Activated CD8-positive, alpha-beta memory T cell treated with anti-CD3 and anti-CD28 coated beads, Interleukin-2, amount 10 ng/mL, durations not matched to agents 7 days and 5 days (primary cell): ENCODE data around the gene GMDS. TPM values are rescaled to one million over a fixed set of nuclear protein-coding genes. Genes with fewer than 3 reads are reported as not detected.

ENCODE experiments used
- ATAC-seq: fragments of 150-1000 bp; cut with Tn5 transposase; one replicate; pipeline ENCODE4 v1.10.0; 2021; ENCODE audit warnings: moderate library complexity
- CTCF ChIA-PET: fragments of 350-600 bp; sonication (Branson Sonifier 250); formaldehyde crosslinking; loops from one replicate; lab custom pipeline; 2021; ENCODE audit warnings: antibody characterized with exemption; lab: Charles Lee
- DNase-seq: peaks from one replicate; pipeline ENCODE4 v3.0.0-alpha.2; 2020
- H3K27ac Mint-ChIP-seq: one replicate; pipeline ENCODE4 v1.8.0; 2021; ENCODE audit warnings: mild to moderate bottlenecking, mixed read lengths
- H3K27me3 Mint-ChIP-seq: one replicate; pipeline ENCODE4 v1.8.0; 2021; ENCODE audit warnings: mixed read lengths
- H3K36me3 Mint-ChIP-seq: one replicate; pipeline ENCODE4 v1.8.0; 2021; ENCODE audit warnings: mild to moderate bottlenecking, mixed read lengths
- H3K4me1 Mint-ChIP-seq: one replicate; pipeline ENCODE4 v1.8.0; 2021; ENCODE audit warnings: mixed read lengths
- H3K4me3 Mint-ChIP-seq: one replicate; pipeline ENCODE4 v1.8.0; 2021; ENCODE audit warnings: mild to moderate bottlenecking, moderate library complexity, mixed read lengths
- H3K9me3 Mint-ChIP-seq: one replicate; pipeline ENCODE4 v1.8.0; 2022; ENCODE audit warnings: low read depth, mixed read lengths
- total RNA-seq, 2 experiments: library from RNA; stranded (reverse); gene quantifications; one replicate each; pipeline ENCODE4 v1.2.3, GENCODE V29; 2021

Gene GMDS
- total RNA-seq, 2 experiments from 2014 or later = 28.2 to 36.9 TPM

DNA sequence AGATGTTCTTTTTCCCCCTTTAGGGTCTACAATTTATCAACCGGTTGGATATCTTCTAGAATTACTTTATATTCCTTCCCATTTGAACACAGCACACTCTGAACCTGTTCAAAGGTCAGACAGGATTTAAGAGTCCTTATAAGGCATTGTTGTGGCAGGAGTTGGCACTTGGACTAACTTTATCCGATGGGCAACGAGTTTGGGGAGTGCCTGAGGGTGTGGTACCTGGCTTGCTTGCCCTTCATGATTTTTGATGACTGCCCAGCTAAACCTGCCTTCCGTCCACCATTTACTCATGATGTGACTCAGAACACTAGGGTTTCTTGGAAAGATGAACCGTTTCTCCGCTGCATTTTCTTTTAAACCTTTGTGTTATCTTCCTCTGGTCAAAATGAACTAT is 350.5 kb downstream of the GMDS start:
- no peak overlapping the region for H3K27ac Mint-ChIP-seq
- CTCF ChIA-PET = no interaction called here
- no peak for ATAC-seq
- no peaks in the 10 kb centered on the region for H3K27me3 Mint-ChIP-seq
- no peak for DNase-seq
- peaks cover 14% of the 10 kb centered on the region for H3K36me3 Mint-ChIP-seq
- peaks cover 3% of the 10 kb centered on the region for H3K4me1 Mint-ChIP-seq
- no peak overlapping the region for H3K4me3 Mint-ChIP-seq
- H3K9me3 Mint-ChIP-seq = no peaks in the 10 kb centered on the region

- no peaks in the 10 kb centered on the region for H3K27me3 Mint-ChIP-seq
- no peak overlapping the region for H3K4me3 Mint-ChIP-seq
- no peak overlapping the region for H3K27ac Mint-ChIP-seq
- ATAC-seq (no peak), DNase-seq (no peak)
- H3K4me1 Mint-ChIP-seq = peaks cover 3% of the 10 kb centered on the region
- CTCF ChIA-PET = no interaction called here
- no peaks in the 10 kb centered on the region for H3K9me3 Mint-ChIP-seq
- peaks cover 16% of the 10 kb centered on the region for H3K36me3 Mint-ChIP-seq
Observed at GRCh38 chr6:1893470-1894130, 351.8 kb downstream of the GMDS start.

- H3K9me3 Mint-ChIP-seq = no peaks in the 10 kb centered on the region
- CTCF ChIA-PET = no interaction called here
- H3K4me1 Mint-ChIP-seq = peaks cover 3% of the 10 kb centered on the region
- no peak overlapping the region for H3K27ac Mint-ChIP-seq
- H3K27me3 Mint-ChIP-seq = no peaks in the 10 kb centered on the region
- H3K4me3 Mint-ChIP-seq = no peak overlapping the region
- ATAC-seq = no peak
- peaks cover 16% of the 10 kb centered on the region for H3K36me3 Mint-ChIP-seq
- DNase-seq = no peak
Observed at GRCh38 chr6:1892716-1893115, 352.7 kb downstream of the GMDS start.

DNA sequence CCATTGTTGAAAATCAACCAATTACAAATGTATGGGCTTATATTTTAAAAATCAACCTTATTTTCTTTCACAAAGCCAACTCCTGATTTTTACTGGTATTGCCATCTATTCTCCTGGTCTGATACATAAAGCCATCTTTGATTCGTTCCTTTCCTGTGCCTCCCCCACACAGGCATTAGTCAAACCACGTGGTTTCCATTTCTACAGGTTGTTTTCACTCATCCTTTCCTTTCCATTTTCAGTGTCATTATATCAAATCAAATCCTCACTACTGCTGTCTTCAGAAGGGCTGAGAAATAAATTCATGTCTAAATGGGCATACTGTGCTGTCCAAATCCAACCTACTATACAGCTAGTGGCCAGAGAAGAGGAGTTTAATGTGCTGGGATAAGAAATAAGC is 354.4 kb downstream of the GMDS start:
- peaks cover 3% of the 10 kb centered on the region for H3K4me1 Mint-ChIP-seq
- no peak for ATAC-seq
- H3K4me3 Mint-ChIP-seq = no peak overlapping the region
- H3K36me3 Mint-ChIP-seq = peaks cover 15% of the 10 kb centered on the region
- no peaks in the 10 kb centered on the region for H3K27me3 Mint-ChIP-seq
- no peak for DNase-seq
- CTCF ChIA-PET = no interaction called here
- H3K27ac Mint-ChIP-seq = no peak overlapping the region
- no peaks in the 10 kb centered on the region for H3K9me3 Mint-ChIP-seq

DNA sequence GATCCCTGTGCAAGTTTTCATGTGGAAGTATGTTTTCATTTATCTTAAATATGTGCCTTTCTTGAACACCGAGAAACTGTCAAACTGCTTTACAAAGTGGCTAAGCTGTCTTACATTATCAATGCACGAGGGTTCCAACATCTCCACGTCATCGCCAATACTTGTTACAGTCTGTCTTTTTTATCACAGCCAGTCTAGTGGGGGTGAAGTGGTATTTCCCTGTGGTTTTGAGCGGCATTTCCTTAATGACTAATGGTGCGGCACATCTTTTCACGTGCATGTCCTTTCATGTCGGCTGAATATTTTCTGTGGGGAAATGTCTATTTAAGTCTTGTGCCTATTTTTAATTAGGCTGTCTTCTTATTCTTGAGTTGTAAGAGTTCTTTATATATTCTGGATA is 355.3 kb downstream of the GMDS start:
- Mint-ChIP-seq H3K4me3 (no peak overlapping the region), H3K27ac (no peak overlapping the region), H3K4me1 (peaks cover 3% of the 10 kb centered on the region), H3K27me3 (no peaks in the 10 kb centered on the region), H3K9me3 (no peaks in the 10 kb centered on the region), H3K36me3 (peaks cover 15% of the 10 kb centered on the region)
- DNase-seq = no peak
- CTCF ChIA-PET = no interaction called here
- no peak for ATAC-seq

- no peaks in the 10 kb centered on the region for H3K4me1 Mint-ChIP-seq
- H3K27me3 Mint-ChIP-seq = no peaks in the 10 kb centered on the region
- no peaks in the 10 kb centered on the region for H3K9me3 Mint-ChIP-seq
- no peak overlapping the region for H3K27ac Mint-ChIP-seq
- DNase-seq (no peak), ATAC-seq (no peak)
- CTCF ChIA-PET = no interaction called here
- no peak overlapping the region for H3K4me3 Mint-ChIP-seq
- H3K36me3 Mint-ChIP-seq = peaks cover 9% of the 10 kb centered on the region
Observed at GRCh38 chr6:1885576-1886011, 359.8 kb downstream of the GMDS start.

GRCh38 chr6:1884313-1884712 is 361.1 kb downstream of the GMDS start:
- Mint-ChIP-seq H3K27me3 (no peaks in the 10 kb centered on the region), H3K4me1 (no peaks in the 10 kb centered on the region)

GRCh38 chr6:1878330-1878729 is 367.1 kb downstream of the GMDS start:
- H3K36me3 Mint-ChIP-seq = no peaks in the 10 kb centered on the region
- no peak for DNase-seq
- no peaks in the 10 kb centered on the region for H3K27me3 Mint-ChIP-seq
- no peak for ATAC-seq
- no peak overlapping the region for H3K27ac Mint-ChIP-seq
- CTCF ChIA-PET = no interaction called here
- H3K9me3 Mint-ChIP-seq = no peaks in the 10 kb centered on the region
- no peaks in the 10 kb centered on the region for H3K4me1 Mint-ChIP-seq
- no peak overlapping the region for H3K4me3 Mint-ChIP-seq

More at GRCh38 chr6:1884313-1884712, 361.1 kb downstream of the GMDS start:
- ATAC-seq (no peak), DNase-seq (no peak)
- Mint-ChIP-seq H3K36me3 (no peaks in the 10 kb centered on the region), H3K4me3 (no peak overlapping the region), H3K9me3 (no peaks in the 10 kb centered on the region), H3K27ac (no peak overlapping the region)
- CTCF ChIA-PET = no interaction called here

DNA sequence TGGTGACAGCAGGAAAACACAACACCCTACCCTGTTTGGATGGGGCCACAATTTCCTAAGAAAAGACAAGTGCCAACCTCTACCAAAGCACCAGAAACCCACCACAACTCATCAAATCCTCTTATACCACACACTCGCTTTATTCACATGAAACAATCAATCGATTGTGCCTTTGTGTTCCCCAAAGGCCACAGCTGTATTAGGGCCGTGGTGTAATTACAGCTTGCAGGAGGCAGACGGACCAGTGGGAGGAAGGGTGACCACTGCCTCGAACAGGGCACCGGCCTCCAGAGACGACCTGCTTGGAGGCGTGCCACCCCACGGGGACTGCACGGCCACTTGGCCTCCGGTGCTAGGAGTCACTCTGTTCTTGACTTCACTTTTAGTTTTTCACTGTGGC is 371.6 kb downstream of the GMDS start:
- CTCF ChIA-PET = no interaction called here
- Mint-ChIP-seq H3K36me3 (no peaks in the 10 kb centered on the region), H3K9me3 (no peaks in the 10 kb centered on the region), H3K4me1 (no peaks in the 10 kb centered on the region), H3K27me3 (no peaks in the 10 kb centered on the region), H3K4me3 (no peak overlapping the region), H3K27ac (no peak overlapping the region)
- ATAC-seq (no peak), DNase-seq (no peak)

GRCh38 chr6:1872649-1873131 is 372.7 kb downstream of the GMDS start:
- DNase-seq (no peak), ATAC-seq (no peak)
- Mint-ChIP-seq H3K4me3 (no peak overlapping the region), H3K9me3 (no peaks in the 10 kb centered on the region), H3K4me1 (no peaks in the 10 kb centered on the region), H3K36me3 (no peaks in the 10 kb centered on the region), H3K27me3 (no peaks in the 10 kb centered on the region), H3K27ac (no peak overlapping the region)
- CTCF ChIA-PET = no interaction called here

DNA sequence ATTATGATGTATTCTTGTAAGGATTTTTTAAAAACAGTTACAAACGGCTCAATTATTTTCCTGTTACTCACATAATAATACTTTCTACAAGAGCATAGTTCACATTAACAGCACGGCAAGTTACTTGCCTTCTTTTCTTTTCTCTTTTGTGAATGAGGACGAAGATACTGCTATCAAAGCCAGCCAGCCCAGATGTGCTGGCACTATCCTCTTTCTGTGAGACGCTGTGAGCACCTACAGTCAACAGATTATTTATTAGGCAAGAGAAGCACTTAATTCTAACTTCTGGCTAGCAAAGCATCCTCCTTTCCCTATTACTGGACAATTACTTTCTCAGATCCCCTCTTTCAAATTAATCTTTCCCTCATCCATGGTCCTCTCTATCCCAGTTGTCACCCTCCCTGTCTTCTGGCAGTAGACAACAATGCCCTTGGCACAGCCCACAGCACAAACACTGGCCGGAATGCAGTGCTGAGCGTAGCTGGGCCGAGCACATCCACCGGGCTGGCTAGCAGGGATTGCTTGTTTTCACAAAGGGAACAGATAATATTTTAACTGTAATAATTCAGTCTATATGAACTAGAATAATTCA is 373.6 kb downstream of the GMDS start:
- H3K4me1 Mint-ChIP-seq = no peaks in the 10 kb centered on the region
- DNase-seq (no peak), ATAC-seq (no peak)
- H3K27me3 Mint-ChIP-seq = no peaks in the 10 kb centered on the region
- no peaks in the 10 kb centered on the region for H3K36me3 Mint-ChIP-seq
- H3K27ac Mint-ChIP-seq = no peak overlapping the region
- no peak overlapping the region for H3K4me3 Mint-ChIP-seq
- CTCF ChIA-PET = no interaction called here
- no peaks in the 10 kb centered on the region for H3K9me3 Mint-ChIP-seq

GRCh38 chr6:1870932-1871331 is 374.5 kb downstream of the GMDS start:
- DNase-seq (no peak), ATAC-seq (no peak)
- Mint-ChIP-seq H3K4me3 (no peak overlapping the region), H3K27me3 (no peaks in the 10 kb centered on the region), H3K9me3 (no peaks in the 10 kb centered on the region), H3K36me3 (no peaks in the 10 kb centered on the region), H3K27ac (no peak overlapping the region), H3K4me1 (no peaks in the 10 kb centered on the region)
- CTCF ChIA-PET = no interaction called here

DNA sequence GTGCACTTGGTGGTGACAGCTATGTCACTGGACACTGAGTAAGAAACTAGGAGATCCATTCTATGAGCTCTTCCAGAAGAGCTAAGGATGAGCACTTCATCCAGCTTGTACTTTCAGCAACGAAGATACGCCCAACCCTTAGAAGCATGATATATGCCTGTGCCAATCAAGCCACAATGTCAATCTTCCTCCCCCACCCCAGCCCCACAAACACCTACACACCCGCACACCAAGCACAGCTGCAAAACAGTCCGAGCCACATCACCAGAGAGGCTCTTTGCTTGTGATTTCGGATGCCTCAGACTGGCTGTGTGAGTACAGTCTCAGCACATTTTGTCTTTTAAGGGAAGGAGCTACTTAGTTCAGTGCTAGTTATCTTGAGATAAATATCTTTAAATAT is 375.2 kb downstream of the GMDS start:
- H3K4me3 Mint-ChIP-seq = no peak overlapping the region
- CTCF ChIA-PET = no interaction called here

GRCh38 chr6:1869769-1870168 is 375.6 kb downstream of the GMDS start:
- no peaks in the 10 kb centered on the region for H3K36me3 Mint-ChIP-seq
- no peak overlapping the region for H3K4me3 Mint-ChIP-seq
- H3K4me1 Mint-ChIP-seq = no peaks in the 10 kb centered on the region
- DNase-seq (no peak), ATAC-seq (no peak)
- no peak overlapping the region for H3K27ac Mint-ChIP-seq
- H3K27me3 Mint-ChIP-seq = no peaks in the 10 kb centered on the region
- H3K9me3 Mint-ChIP-seq = no peaks in the 10 kb centered on the region
- CTCF ChIA-PET = no interaction called here

More for the DNA sequence above, 375.2 kb downstream of the GMDS start:
- DNase-seq (no peak), ATAC-seq (no peak)
- Mint-ChIP-seq H3K4me1 (no peaks in the 10 kb centered on the region), H3K27me3 (no peaks in the 10 kb centered on the region), H3K27ac (no peak overlapping the region), H3K36me3 (no peaks in the 10 kb centered on the region), H3K9me3 (no peaks in the 10 kb centered on the region)
